ENCODE results near the gene DNAH1. TPM values are rescaled to one million over a fixed set of nuclear protein-coding genes. Genes with fewer than 3 reads are reported as not detected.
A peak's percentile ranks its signal among the peaks of the same experiment; 100 is the strongest.

Gene DNAH1
- total and polyA plus RNA-seq, 5 donors, result 2.6 to 4.0 (median 3.6) TPM

DNA sequence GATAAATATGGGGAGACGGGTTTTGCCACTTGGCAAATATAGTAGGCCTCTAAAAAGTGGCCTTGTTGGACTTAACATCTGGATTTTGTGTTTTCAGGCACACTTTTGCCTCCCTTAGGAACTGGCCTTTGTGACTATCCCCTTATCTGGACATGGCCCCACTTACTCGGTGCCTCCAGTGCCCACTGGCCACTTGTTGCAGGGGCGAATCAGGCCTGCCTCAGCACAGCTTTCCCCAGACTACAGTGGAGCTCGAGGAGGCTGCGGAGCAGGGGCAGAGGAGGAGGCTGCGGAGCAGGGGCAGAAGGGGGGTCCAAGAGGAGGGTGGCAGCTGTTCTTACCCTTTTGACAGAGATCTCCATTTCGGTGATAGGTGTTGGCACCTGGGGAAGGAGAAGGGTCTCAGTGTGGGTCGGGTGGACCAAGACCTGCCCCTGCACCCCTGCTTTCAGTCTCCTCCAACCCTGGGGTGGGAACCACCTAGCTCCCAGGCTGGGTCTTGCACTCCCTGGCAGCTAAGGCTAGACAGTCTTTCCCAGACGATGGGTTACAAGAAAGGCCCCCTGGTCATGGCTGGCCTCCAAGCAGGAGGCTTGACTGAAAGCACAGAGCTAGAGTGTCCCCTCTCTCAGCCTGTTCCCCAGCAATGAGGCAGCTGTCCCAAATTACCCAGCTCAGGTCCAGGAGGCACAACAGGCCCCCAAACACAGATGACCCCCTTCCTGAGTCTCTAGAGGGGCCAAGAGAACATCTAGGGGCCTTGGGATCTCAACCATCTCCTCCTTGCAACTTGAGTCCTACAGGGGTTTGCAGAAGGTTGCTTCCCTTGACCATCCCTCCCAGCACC is 122.7 kb downstream of the DNAH1 start:
- intact Hi-C loops (cut with DNase I), result no loop called here
- no peak overlapping the region for H3K4me3 ChIP-seq (ENCODE audit: low read length)
- no peaks in the 10 kb centered on the region for H3K9me3 ChIP-seq (ENCODE audit: control insufficient read depth, low read length)
- WGBS, result 87% methylated on average over 9 of the region's 9 CpGs
- no peak overlapping the region for H3K27ac ChIP-seq (ENCODE audit: low read length)
- peaks cover 7% of the 10 kb centered on the region for H3K4me1 ChIP-seq (ENCODE audit: control insufficient read depth, insufficient read depth, low read length)
- DNase-seq (no peak), ATAC-seq (no peak)
- H3K27me3 ChIP-seq (ENCODE audit: control insufficient read depth, insufficient read depth), result no peaks in the 10 kb centered on the region

- intact Hi-C loops (cut with DNase I), result no loop called here
- Histone ChIP-seq H3K27ac (ENCODE audit: low read length) (no peak overlapping the region), H3K27me3 (ENCODE audit: control insufficient read depth, insufficient read depth) (no peaks in the 10 kb centered on the region), H3K9me3 (ENCODE audit: control insufficient read depth, low read length) (no peaks in the 10 kb centered on the region), H3K4me3 (ENCODE audit: low read length) (no peak overlapping the region), H3K4me1 (ENCODE audit: control insufficient read depth, insufficient read depth, low read length) (peaks cover 3% of the 10 kb centered on the region)
- 93% methylated on average over 16 of the region's 16 CpGs for WGBS
- ATAC-seq (no peak), DNase-seq (peak in 1 of 3 donors; percentile 50)
Observed at GRCh38 chr3:52439426-52440248, 123.5 kb downstream of the DNAH1 start.

DNA sequence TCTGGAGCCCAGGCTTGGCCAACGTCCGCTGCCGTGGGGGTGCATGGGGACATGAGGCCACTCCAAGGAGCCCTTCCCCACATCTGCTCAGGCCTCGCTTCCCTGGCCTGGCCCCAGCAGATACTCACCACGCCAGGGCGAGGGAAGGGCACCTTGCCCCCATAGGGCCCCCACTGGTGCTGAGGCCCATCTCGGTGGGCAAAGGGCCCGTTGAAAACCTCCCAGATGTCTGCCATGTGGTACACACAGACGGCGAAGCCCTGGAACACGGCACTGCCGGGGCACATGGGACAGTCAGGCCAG is 124.1 kb downstream of the DNAH1 start:
- Histone ChIP-seq H3K4me1 (ENCODE audit: control insufficient read depth, insufficient read depth, low read length) (peaks cover 3% of the 10 kb centered on the region), H3K27ac (ENCODE audit: low read length) (no peak overlapping the region), H3K27me3 (ENCODE audit: control insufficient read depth, insufficient read depth) (no peaks in the 10 kb centered on the region), H3K4me3 (ENCODE audit: low read length) (no peak overlapping the region), H3K9me3 (ENCODE audit: control insufficient read depth, low read length) (no peaks in the 10 kb centered on the region)
- no peak for ATAC-seq
- intact Hi-C loops (cut with DNase I), result no loop called here
- DNase-seq, result peak in 1 of 3 donors; percentile 48
- WGBS, result 91% methylated on average over 12 of the region's 12 CpGs

DNA sequence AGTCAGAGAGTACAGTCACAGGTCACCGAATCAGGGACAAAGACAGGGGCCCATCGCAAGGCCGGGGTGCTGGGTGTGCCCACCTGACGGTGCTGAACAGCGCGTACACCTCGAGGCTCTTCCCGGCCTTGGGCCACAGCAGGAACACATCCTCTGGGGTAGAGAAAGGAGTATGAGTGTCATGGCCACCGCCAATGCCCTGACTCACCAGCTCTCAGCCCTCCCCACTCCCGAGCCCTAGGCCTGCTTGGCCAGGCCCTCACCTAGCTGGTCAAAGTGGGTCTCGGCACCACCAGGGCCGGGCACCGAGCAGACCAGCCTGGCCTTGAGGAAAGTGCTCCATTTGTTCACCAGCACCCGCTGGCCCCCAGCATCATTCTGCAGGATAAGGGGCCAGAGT is 124.6 kb downstream of the DNAH1 start:
- intact Hi-C loops (cut with DNase I), result no loop called here
- no peaks in the 10 kb centered on the region for H3K9me3 ChIP-seq (ENCODE audit: control insufficient read depth, low read length)
- DNase-seq, result peak in 1 of 3 donors; percentile 38
- H3K27me3 ChIP-seq (ENCODE audit: control insufficient read depth, insufficient read depth), result no peaks in the 10 kb centered on the region
- peaks cover 3% of the 10 kb centered on the region for H3K4me1 ChIP-seq (ENCODE audit: control insufficient read depth, insufficient read depth, low read length)
- 95% methylated on average over 14 of the region's 14 CpGs for WGBS
- H3K4me3 ChIP-seq (ENCODE audit: low read length), result no peak overlapping the region
- no peak for ATAC-seq
- H3K27ac ChIP-seq (ENCODE audit: low read length), result no peak overlapping the region

DNA sequence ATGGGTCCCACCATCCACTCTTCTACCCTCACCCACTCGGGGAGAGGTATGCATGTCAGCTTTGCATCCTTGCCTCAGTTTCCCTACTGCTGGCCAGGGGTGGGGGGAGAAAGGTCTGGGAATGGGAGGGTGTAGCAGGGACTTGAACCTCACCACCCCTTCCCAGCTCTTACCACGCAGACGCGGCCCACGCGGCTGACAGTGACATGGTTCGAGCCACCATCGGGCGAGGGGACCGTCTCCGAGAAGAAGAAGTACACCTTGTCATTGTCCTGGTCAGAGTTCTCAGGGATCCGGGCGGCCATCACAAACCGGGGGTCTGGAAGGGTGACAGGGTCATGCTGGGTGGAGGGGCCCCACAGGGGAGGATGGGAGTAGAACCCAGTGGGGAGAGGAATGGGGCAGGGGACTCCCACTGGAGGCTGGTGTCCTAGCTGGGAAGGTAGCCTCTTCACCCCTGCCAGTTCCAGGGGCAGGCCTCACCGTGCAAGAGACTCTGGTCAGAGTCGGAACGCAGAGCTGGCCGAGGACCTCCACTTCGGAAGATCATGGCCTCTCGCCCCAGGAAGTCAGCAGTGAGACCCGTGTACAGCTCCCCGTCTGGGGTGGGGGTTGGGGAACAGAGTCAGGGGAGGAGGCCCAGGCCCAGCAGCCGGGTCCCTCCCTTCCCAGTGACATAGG is 125.1 kb downstream of the DNAH1 start:
- ATAC-seq (no peak), DNase-seq (peak in 2 of 3 donors; percentile 49)
- H3K4me3 ChIP-seq (ENCODE audit: low read length), result no peak overlapping the region
- no peaks in the 10 kb centered on the region for H3K27me3 ChIP-seq (ENCODE audit: control insufficient read depth, insufficient read depth)
- H3K9me3 ChIP-seq (ENCODE audit: control insufficient read depth, low read length), result no peaks in the 10 kb centered on the region
- WGBS, result 93% methylated on average over 23 of the region's 23 CpGs
- no peak overlapping the region for H3K27ac ChIP-seq (ENCODE audit: low read length)
- H3K4me1 ChIP-seq (ENCODE audit: control insufficient read depth, insufficient read depth, low read length), result peaks cover 3% of the 10 kb centered on the region
- intact Hi-C loops (cut with DNase I), result no loop called here

- Histone ChIP-seq H3K27ac (ENCODE audit: low read length) (no peak overlapping the region), H3K27me3 (ENCODE audit: control insufficient read depth, insufficient read depth) (no peaks in the 10 kb centered on the region), H3K9me3 (ENCODE audit: control insufficient read depth, low read length) (no peaks in the 10 kb centered on the region), H3K4me1 (ENCODE audit: control insufficient read depth, insufficient read depth, low read length) (peaks cover 7% of the 10 kb centered on the region), H3K4me3 (ENCODE audit: low read length) (no peak overlapping the region)
- intact Hi-C loops (cut with DNase I), result no loop called here
- 91% methylated on average over 18 of the region's 18 CpGs for WGBS
- DNase-seq (peak in 1 of 3 donors; percentile 56), ATAC-seq (no peak)
Observed at GRCh38 chr3:52441772-52442332, 125.7 kb downstream of the DNAH1 start.

DNA sequence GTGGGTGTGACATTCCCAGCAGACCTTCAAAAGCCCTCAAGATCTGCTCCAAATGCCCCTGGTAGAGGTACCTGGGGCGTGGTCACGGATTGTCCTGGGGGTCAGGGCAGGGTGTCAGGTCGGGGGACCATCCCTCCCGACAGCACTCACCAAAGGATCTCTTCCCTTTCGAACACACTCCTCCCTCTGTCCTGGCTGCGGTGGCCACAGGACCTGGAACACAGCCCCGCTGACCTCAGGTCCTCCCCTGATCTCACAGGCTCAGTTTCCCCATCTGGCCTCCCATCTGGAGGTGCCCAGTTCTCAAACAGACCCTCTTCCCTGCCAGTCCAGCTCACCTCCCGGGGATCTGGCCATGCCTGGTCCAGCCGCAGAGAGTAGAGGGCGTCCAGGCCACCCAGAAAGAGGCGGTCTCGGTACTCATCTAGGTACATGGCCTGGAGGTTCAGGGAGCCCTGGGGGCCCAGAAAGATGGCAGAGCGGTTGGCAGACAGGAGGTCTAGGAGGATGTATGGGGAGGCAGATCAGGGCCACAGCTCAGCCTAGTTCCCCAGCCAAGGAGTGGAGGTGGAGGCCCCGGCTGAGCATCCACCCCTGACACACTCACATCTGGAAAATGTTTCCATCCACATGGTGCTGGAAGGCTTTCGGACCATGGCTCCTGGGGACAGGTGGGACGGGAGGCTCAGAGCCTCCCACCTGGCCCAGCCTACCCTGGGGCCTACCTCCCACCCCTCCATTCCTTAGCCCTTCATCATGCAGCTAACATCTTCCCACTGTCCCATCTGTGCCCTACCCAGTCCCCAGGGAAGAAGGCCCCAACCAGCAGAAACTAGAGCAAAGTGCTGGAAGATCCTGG is 126.5 kb downstream of the DNAH1 start:
- intact Hi-C loops (cut with DNase I), result no loop called here
- DNase-seq (peak in 1 of 3 donors; percentile 48), ATAC-seq (no peak)
- 92% methylated on average over 16 of the region's 16 CpGs for WGBS
- Histone ChIP-seq H3K4me3 (ENCODE audit: low read length) (no peak overlapping the region), H3K27ac (ENCODE audit: low read length) (no peak overlapping the region), H3K27me3 (ENCODE audit: control insufficient read depth, insufficient read depth) (no peaks in the 10 kb centered on the region), H3K9me3 (ENCODE audit: control insufficient read depth, low read length) (no peaks in the 10 kb centered on the region), H3K4me1 (ENCODE audit: control insufficient read depth, insufficient read depth, low read length) (peaks cover 5% of the 10 kb centered on the region)

GRCh38 chr3:52443268-52443610 is 127.1 kb downstream of the DNAH1 start:
- ATAC-seq, result no peak
- Histone ChIP-seq H3K4me1 (ENCODE audit: control insufficient read depth, insufficient read depth, low read length) (peaks cover 5% of the 10 kb centered on the region), H3K27ac (ENCODE audit: low read length) (no peak overlapping the region), H3K27me3 (ENCODE audit: control insufficient read depth, insufficient read depth) (no peaks in the 10 kb centered on the region), H3K4me3 (ENCODE audit: low read length) (no peak overlapping the region), H3K9me3 (ENCODE audit: control insufficient read depth, low read length) (no peaks in the 10 kb centered on the region)
- peak in 1 of 3 donors; percentile 14 for DNase-seq
- intact Hi-C loops (cut with DNase I), result no loop called here
- 87% methylated on average over 8 of the region's 8 CpGs for WGBS

- intact Hi-C loops (cut with DNase I), result no loop called here
- H3K27ac ChIP-seq (ENCODE audit: low read length), result no peak overlapping the region
- DNase-seq, result peak in 2 of 3 donors; percentile 35 to 53
- no peaks in the 10 kb centered on the region for H3K9me3 ChIP-seq (ENCODE audit: control insufficient read depth, low read length)
- no peak overlapping the region for H3K4me3 ChIP-seq (ENCODE audit: low read length)
- WGBS, result 86% methylated on average over 25 of the region's 25 CpGs
- H3K4me1 ChIP-seq (ENCODE audit: control insufficient read depth, insufficient read depth, low read length), result peaks cover 5% of the 10 kb centered on the region
- ATAC-seq, result no peak
- H3K27me3 ChIP-seq (ENCODE audit: control insufficient read depth, insufficient read depth), result no peaks in the 10 kb centered on the region
Observed at GRCh38 chr3:52443791-52444687, 127.9 kb downstream of the DNAH1 start.
